Astrocyte (in vitro differentiated cells and primary cell): ENCODE data around the gene OTUB2. TPM values are rescaled to one million over a fixed set of nuclear protein-coding genes. Genes with fewer than 3 reads are reported as not detected.

Experiments
- DNase-seq: peaks from one replicate; pipeline ENCODE4 v3.0.0-alpha.2; 2010; ENCODE audit warnings: low read depth
- FAIRE-seq: peaks from 2 replicates; lab custom pipeline; 2011; peaks lifted over from hg19 to GRCh38; lab: Jason Lieb, UNC
- H2AFZ ChIP-seq: 2 replicates; pipeline ENCODE4 v1.6.0; 2012; ENCODE audit warnings: low read depth, low read length, inconsistent platforms
- H3K27ac ChIP-seq: 2 replicates; pipeline ENCODE4 v1.5.1; 2011; ENCODE audit warnings: low read depth, low read length, inconsistent platforms
- H3K27me3 ChIP-seq: 2 replicates; pipeline ENCODE4 v1.6.0; 2011; ENCODE audit warnings: low read length, inconsistent platforms; ENCODE audit not compliant: insufficient read depth
- H3K36me3 ChIP-seq: 2 replicates; pipeline ENCODE4 v1.5.1; 2011; ENCODE audit warnings: low read length, inconsistent platforms; ENCODE audit not compliant: insufficient read depth
- H3K4me1 ChIP-seq: 2 replicates; pipeline ENCODE4 v1.5.1; 2011; ENCODE audit warnings: low read length, inconsistent platforms; ENCODE audit not compliant: insufficient read depth
- H3K4me2 ChIP-seq: 2 replicates; pipeline ENCODE4 v1.6.0; 2012; ENCODE audit warnings: low read length, inconsistent platforms
- H3K4me3 ChIP-seq: 2 replicates; pipeline ENCODE4 v1.5.1; 2011; ENCODE audit warnings: low read depth, mild to moderate bottlenecking, low read length, inconsistent platforms; ENCODE audit not compliant: insufficient read depth
- H3K79me2 ChIP-seq: 2 replicates; pipeline ENCODE4 v1.6.0; 2012; ENCODE audit warnings: mild to moderate bottlenecking, low read length, inconsistent platforms; ENCODE audit not compliant: insufficient read depth
- H3K9ac ChIP-seq: 2 replicates; pipeline ENCODE4 v1.6.0; 2012; ENCODE audit warnings: mild to moderate bottlenecking, low read length, inconsistent platforms
- H3K9me3 ChIP-seq: 2 replicates; pipeline ENCODE4 v1.5.1; 2012; ENCODE audit warnings: low read depth, mild to moderate bottlenecking, low read length, inconsistent platforms; ENCODE audit not compliant: insufficient read depth
- H4K20me1 ChIP-seq: 2 replicates; pipeline ENCODE4 v1.6.0; 2012; ENCODE audit warnings: low read length, inconsistent platforms; ENCODE audit not compliant: insufficient read depth
- H3K27ac Mint-ChIP-seq: one replicate; pipeline ENCODE4 v1.8.0; 2021; ENCODE audit warnings: mild to moderate bottlenecking, mixed read lengths; ENCODE audit not compliant: unreplicated experiment
- H3K27me3 Mint-ChIP-seq: one replicate; pipeline ENCODE4 v1.8.0; 2021; ENCODE audit warnings: low read depth, mixed read lengths; ENCODE audit not compliant: unreplicated experiment
- H3K36me3 Mint-ChIP-seq: one replicate; pipeline ENCODE4 v1.8.0; 2021; ENCODE audit warnings: low read depth, mixed read lengths; ENCODE audit not compliant: unreplicated experiment
- H3K4me1 Mint-ChIP-seq: one replicate; pipeline ENCODE4 v1.8.0; 2021; ENCODE audit warnings: low read depth, mixed read lengths; ENCODE audit not compliant: unreplicated experiment
- H3K4me3 Mint-ChIP-seq: one replicate; pipeline ENCODE4 v1.8.0; 2021; ENCODE audit warnings: mild to moderate bottlenecking, moderate library complexity, mixed read lengths; ENCODE audit not compliant: unreplicated experiment
- H3K9me3 Mint-ChIP-seq: one replicate; pipeline ENCODE4 v1.8.0; 2021; ENCODE audit warnings: mild to moderate bottlenecking, mixed read lengths; ENCODE audit not compliant: unreplicated experiment
- CTCF ChIP-seq: IDR thresholded peaks from 2 replicates; pipeline ENCODE4 v1.5.1; 2011; ENCODE audit warnings: low read depth, mild to moderate bottlenecking, inconsistent platforms, low read length, moderate library complexity; ENCODE audit not compliant: insufficient read depth
- EZH2 ChIP-seq: IDR thresholded peaks from 2 replicates; pipeline ENCODE4 v1.6.1; 2012; ENCODE audit warnings: mild to moderate bottlenecking, low read length, inconsistent platforms; ENCODE audit not compliant: insufficient read depth
- total RNA-seq: library from RNA; stranded (reverse); gene quantifications from 2 replicates; pipeline ENCODE4 v1.2.1, GENCODE V29; 2021

OTUB2 gene
- total RNA-seq, 1 donor from 2014 or later = 3.3 TPM

- Histone ChIP-seq H4K20me1 (no peaks in the 10 kb centered on the region), H3K4me1 (peaks cover 25% of the 10 kb centered on the region), H2AFZ (no peak overlapping the region), H3K27ac (no peak overlapping the region), H3K9me3 (no peaks in the 10 kb centered on the region), H3K36me3 (no peaks in the 10 kb centered on the region), H3K4me3 (no peak overlapping the region), H3K9ac (no peak overlapping the region), H3K27me3 (no peaks in the 10 kb centered on the region), H3K4me2 (no peak overlapping the region), H3K79me2 (no peaks in the 10 kb centered on the region)
- Mint-ChIP-seq H3K27ac (no peak overlapping the region), H3K4me1 (no peaks in the 10 kb centered on the region), H3K36me3 (peaks cover 4% of the 10 kb centered on the region), H3K4me3 (no peak overlapping the region), H3K9me3 (peaks cover 2% of the 10 kb centered on the region), H3K27me3 (no peaks in the 10 kb centered on the region)
- TF ChIP-seq EZH2 (no peak), CTCF (no peak)
- FAIRE-seq (no peak), DNase-seq (no peak)
Observed at GRCh38 chr14:94030571-94030970, 4.4 kb downstream of the OTUB2 start.

- no peak overlapping the region for H3K27ac ChIP-seq
- FAIRE-seq = no peak
- H3K36me3 Mint-ChIP-seq = peaks cover 4% of the 10 kb centered on the region
Observed at GRCh38 chr14:94031161-94031882, 5.2 kb downstream of the OTUB2 start.

More at GRCh38 chr14:94031161-94031882, 5.2 kb downstream of the OTUB2 start:
- Histone ChIP-seq H3K79me2 (no peaks in the 10 kb centered on the region), H4K20me1 (peaks cover 7% of the 10 kb centered on the region), H3K36me3 (no peaks in the 10 kb centered on the region), H3K4me3 (no peak overlapping the region), H3K4me2 (no peak overlapping the region), H3K9me3 (no peaks in the 10 kb centered on the region), H3K27me3 (no peaks in the 10 kb centered on the region), H3K9ac (no peak overlapping the region), H3K4me1 (peaks cover 21% of the 10 kb centered on the region), H2AFZ (no peak overlapping the region)
- Mint-ChIP-seq H3K4me1 (no peaks in the 10 kb centered on the region), H3K27me3 (no peaks in the 10 kb centered on the region), H3K9me3 (peaks cover 2% of the 10 kb centered on the region), H3K4me3 (no peak overlapping the region), H3K27ac (no peak overlapping the region)
- TF ChIP-seq EZH2 (no peak), CTCF (no peak)
- DNase-seq = no peak
